WTC11 (cell line): ENCODE data around the gene ESR2. TPM values are rescaled to one million over a fixed set of nuclear protein-coding genes. Genes with fewer than 3 reads are reported as not detected.

Experiments used
- ATAC-seq: fragments of 200-7000 bp; cut with Tn5 transposase; 2 replicates; pipeline ENCODE4 v1.10.0; 2021; ENCODE audit warnings: mild to moderate bottlenecking, moderate library complexity
- CTCF ChIA-PET: fragments of 300-600 bp; sonication (Branson Sonifier 250); formaldehyde crosslinking; loops from one replicate; lab custom pipeline; 2021; ENCODE audit warnings: antibody characterized with exemption; lab: Charles Lee
- POLR2A ChIA-PET: fragments of 350-600 bp; sonication (Branson Sonifier 250); formaldehyde crosslinking; loops from one replicate; lab custom pipeline; 2021; ENCODE audit warnings: antibody characterized with exemption; lab: Charles Lee
- DNase-seq: peaks from one replicate; pipeline ENCODE4 v3.0.0; 2021; ENCODE audit warnings: low spot score
- H3K27ac Mint-ChIP-seq: 2 replicates; pipeline ENCODE4 v1.8.0; 2021; ENCODE audit warnings: mixed read lengths
- H3K27me3 Mint-ChIP-seq: 2 replicates; pipeline ENCODE4 v1.8.0; 2021; ENCODE audit warnings: low read depth, mild to moderate bottlenecking, moderate library complexity, mixed read lengths
- H3K36me3 Mint-ChIP-seq: 2 replicates; pipeline ENCODE4 v1.8.0; 2021; ENCODE audit warnings: mixed read lengths
- H3K4me1 Mint-ChIP-seq: 2 replicates; pipeline ENCODE4 v1.8.0; 2022; ENCODE audit warnings: mixed read lengths
- H3K4me3 Mint-ChIP-seq: 2 replicates; pipeline ENCODE4 v1.8.0; 2021; ENCODE audit warnings: mild to moderate bottlenecking, moderate library complexity, mixed read lengths
- H3K9me3 Mint-ChIP-seq: 2 replicates; pipeline ENCODE4 v1.8.0; 2021; ENCODE audit warnings: mixed read lengths
- E2F1 ChIP-seq: sonication (generic); formaldehyde crosslinking; IDR thresholded peaks from 2 replicates; pipeline ENCODE4 v1.8.0; 2022; ENCODE audit warnings: mild to moderate bottlenecking, missing genetic modification reagents
- ESRRA ChIP-seq: sonication (generic); formaldehyde crosslinking; IDR thresholded peaks from 2 replicates; pipeline ENCODE4 v1.8.1; 2022; ENCODE audit warnings: mild to moderate bottlenecking, missing genetic modification reagents, borderline replicate concordance
- FOXK1 ChIP-seq: sonication (generic); formaldehyde crosslinking; IDR thresholded peaks from 2 replicates; pipeline ENCODE4 v1.8.0; 2022; ENCODE audit warnings: mild to moderate bottlenecking, moderate library complexity, missing genetic modification reagents
- HMGA2 ChIP-seq: fragments of 250-450 bp; sonication (Bioruptor Pico); IDR thresholded peaks from 2 replicates; pipeline ENCODE4 v1.4.0; 2021; ENCODE audit warnings: mild to moderate bottlenecking, moderate library complexity
- HMGXB4 ChIP-seq: sonication (generic); formaldehyde crosslinking; IDR thresholded peaks from 2 replicates; pipeline ENCODE4 v1.8.1; 2023; ENCODE audit warnings: mild to moderate bottlenecking, moderate library complexity, missing genetic modification reagents
- NR3C1 ChIP-seq: sonication (generic); formaldehyde crosslinking; conservative IDR thresholded peaks from 2 replicates; pipeline ENCODE4 v1.8.1; 2023; ENCODE audit warnings: low read depth, mild to moderate bottlenecking, missing genetic modification reagents
- ZMAT4 ChIP-seq: fragments of 250-450 bp; sonication (Bioruptor Pico); IDR thresholded peaks from 2 replicates; pipeline ENCODE4 v1.9.0; 2021; ENCODE audit warnings: mild to moderate bottlenecking
- ZNF138 ChIP-seq: sonication (generic); formaldehyde crosslinking; conservative IDR thresholded peaks from 2 replicates; pipeline ENCODE4 v1.8.1; 2022; ENCODE audit warnings: mild to moderate bottlenecking, moderate library complexity, missing genetic modification reagents
- ZNF219 ChIP-seq: sonication (generic); formaldehyde crosslinking; IDR thresholded peaks from 2 replicates; pipeline ENCODE4 v1.8.0; 2023; ENCODE audit warnings: missing genetic modification reagents, mild to moderate bottlenecking, borderline replicate concordance
- total RNA-seq: library from RNA; stranded (reverse); gene quantifications from 3 replicates; pipeline ENCODE4 v1.2.3, GENCODE V29; 2021
- TF ChIP-seq, protein P1 (sequence below): sonication (generic); formaldehyde crosslinking; conservative IDR thresholded peaks from 2 replicates; pipeline ENCODE4 v1.8.1; 2023; ENCODE audit warnings: mild to moderate bottlenecking, low read depth, missing genetic modification reagents, moderate library complexity
- TF ChIP-seq, protein P2 (sequence below): sonication (generic); formaldehyde crosslinking; IDR thresholded peaks from 2 replicates; pipeline ENCODE4 v1.8.1; 2023; ENCODE audit warnings: mild to moderate bottlenecking, missing genetic modification reagents
- TF ChIP-seq, protein P3 (sequence below): sonication (generic); formaldehyde crosslinking; IDR thresholded peaks from 2 replicates; pipeline ENCODE4 v1.8.1; 2023; ENCODE audit warnings: mild to moderate bottlenecking, missing genetic modification reagents
- TF ChIP-seq, protein P4 (sequence below): sonication (generic); formaldehyde crosslinking; IDR thresholded peaks from 2 replicates; pipeline ENCODE4 v1.8.0; 2022; ENCODE audit warnings: mild to moderate bottlenecking, missing genetic modification reagents
- TF ChIP-seq, protein P5 (sequence below): fragments of 250-450 bp; sonication (Bioruptor Pico); IDR thresholded peaks from 2 replicates; pipeline ENCODE4 v1.8.0; 2021; ENCODE audit warnings: mild to moderate bottlenecking

Gene ESR2
- total RNA-seq, 1 experiment from 2014 or later: 0.50 TPM

- TF ChIP-seq, protein P1, sequence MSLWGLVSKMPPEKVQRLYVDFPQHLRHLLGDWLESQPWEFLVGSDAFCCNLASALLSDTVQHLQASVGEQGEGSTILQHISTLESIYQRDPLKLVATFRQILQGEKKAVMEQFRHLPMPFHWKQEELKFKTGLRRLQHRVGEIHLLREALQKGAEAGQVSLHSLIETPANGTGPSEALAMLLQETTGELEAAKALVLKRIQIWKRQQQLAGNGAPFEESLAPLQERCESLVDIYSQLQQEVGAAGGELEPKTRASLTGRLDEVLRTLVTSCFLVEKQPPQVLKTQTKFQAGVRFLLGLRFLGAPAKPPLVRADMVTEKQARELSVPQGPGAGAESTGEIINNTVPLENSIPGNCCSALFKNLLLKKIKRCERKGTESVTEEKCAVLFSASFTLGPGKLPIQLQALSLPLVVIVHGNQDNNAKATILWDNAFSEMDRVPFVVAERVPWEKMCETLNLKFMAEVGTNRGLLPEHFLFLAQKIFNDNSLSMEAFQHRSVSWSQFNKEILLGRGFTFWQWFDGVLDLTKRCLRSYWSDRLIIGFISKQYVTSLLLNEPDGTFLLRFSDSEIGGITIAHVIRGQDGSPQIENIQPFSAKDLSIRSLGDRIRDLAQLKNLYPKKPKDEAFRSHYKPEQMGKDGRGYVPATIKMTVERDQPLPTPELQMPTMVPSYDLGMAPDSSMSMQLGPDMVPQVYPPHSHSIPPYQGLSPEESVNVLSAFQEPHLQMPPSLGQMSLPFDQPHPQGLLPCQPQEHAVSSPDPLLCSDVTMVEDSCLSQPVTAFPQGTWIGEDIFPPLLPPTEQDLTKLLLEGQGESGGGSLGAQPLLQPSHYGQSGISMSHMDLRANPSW (CRISPR knock-in tag): no peak
- TF ChIP-seq, protein P2, sequence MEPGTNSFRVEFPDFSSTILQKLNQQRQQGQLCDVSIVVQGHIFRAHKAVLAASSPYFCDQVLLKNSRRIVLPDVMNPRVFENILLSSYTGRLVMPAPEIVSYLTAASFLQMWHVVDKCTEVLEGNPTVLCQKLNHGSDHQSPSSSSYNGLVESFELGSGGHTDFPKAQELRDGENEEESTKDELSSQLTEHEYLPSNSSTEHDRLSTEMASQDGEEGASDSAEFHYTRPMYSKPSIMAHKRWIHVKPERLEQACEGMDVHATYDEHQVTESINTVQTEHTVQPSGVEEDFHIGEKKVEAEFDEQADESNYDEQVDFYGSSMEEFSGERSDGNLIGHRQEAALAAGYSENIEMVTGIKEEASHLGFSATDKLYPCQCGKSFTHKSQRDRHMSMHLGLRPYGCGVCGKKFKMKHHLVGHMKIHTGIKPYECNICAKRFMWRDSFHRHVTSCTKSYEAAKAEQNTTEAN: no peak
These were observed 35.0 kb upstream of the ESR2 start (continued) for GRCh38 chr14:64329149-64329548.

GRCh38 chr14:64326502-64326901, 32.3 kb upstream of the ESR2 start:
- Mint-ChIP-seq H3K4me3 (no peak overlapping the region), H3K36me3 (no peaks in the 10 kb centered on the region), H3K27me3 (no peaks in the 10 kb centered on the region), H3K27ac (no peak overlapping the region), H3K9me3 (peaks cover 10% of the 10 kb centered on the region), H3K4me1 (peaks cover 8% of the 10 kb centered on the region)
- DNase-seq (no peak), ATAC-seq (no peak)
- ChIA-PET CTCF (no interaction called here), POLR2A (no interaction called here)
- TF ChIP-seq, protein P3, sequence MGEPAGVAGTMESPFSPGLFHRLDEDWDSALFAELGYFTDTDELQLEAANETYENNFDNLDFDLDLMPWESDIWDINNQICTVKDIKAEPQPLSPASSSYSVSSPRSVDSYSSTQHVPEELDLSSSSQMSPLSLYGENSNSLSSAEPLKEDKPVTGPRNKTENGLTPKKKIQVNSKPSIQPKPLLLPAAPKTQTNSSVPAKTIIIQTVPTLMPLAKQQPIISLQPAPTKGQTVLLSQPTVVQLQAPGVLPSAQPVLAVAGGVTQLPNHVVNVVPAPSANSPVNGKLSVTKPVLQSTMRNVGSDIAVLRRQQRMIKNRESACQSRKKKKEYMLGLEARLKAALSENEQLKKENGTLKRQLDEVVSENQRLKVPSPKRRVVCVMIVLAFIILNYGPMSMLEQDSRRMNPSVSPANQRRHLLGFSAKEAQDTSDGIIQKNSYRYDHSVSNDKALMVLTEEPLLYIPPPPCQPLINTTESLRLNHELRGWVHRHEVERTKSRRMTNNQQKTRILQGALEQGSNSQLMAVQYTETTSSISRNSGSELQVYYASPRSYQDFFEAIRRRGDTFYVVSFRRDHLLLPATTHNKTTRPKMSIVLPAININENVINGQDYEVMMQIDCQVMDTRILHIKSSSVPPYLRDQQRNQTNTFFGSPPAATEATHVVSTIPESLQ: no peak
- TF ChIP-seq, protein P4, sequence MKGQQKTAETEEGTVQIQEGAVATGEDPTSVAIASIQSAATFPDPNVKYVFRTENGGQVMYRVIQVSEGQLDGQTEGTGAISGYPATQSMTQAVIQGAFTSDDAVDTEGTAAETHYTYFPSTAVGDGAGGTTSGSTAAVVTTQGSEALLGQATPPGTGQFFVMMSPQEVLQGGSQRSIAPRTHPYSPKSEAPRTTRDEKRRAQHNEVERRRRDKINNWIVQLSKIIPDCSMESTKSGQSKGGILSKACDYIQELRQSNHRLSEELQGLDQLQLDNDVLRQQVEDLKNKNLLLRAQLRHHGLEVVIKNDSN (CRISPR knock-in tag): no peak
- TF ChIP-seq NR3C1 (CRISPR knock-in tag) (no peak), HMGA2 (no peak)

DNA sequence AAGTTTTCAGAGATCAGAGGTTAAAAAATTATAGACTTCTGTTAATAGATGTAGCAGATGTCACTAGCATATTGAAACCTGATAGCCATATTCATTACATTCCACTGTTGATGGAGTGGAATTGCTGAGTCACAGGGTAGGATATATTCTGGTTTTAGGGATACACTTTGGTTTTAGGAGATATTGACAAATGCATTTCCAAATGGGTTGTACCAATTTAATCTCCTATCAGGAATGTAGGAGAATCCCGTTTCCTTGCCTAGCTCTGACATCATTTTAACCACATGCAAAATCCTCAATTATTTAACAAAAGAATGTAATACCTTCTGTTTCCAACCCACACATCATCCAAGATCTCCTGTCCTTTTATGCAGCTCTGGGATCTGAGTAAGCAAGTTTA, 30.7 kb upstream of the ESR2 start:
- no peak for TF ChIP-seq ZNF219
- TF ChIP-seq ZMAT4 (CRISPR knock-in tag): no peak
- no peak for TF ChIP-seq FOXK1 (CRISPR knock-in tag)
- no peak for TF ChIP-seq HMGXB4 (CRISPR knock-in tag)
- TF ChIP-seq ESRRA (CRISPR knock-in tag): no peak
- TF ChIP-seq, protein P5, sequence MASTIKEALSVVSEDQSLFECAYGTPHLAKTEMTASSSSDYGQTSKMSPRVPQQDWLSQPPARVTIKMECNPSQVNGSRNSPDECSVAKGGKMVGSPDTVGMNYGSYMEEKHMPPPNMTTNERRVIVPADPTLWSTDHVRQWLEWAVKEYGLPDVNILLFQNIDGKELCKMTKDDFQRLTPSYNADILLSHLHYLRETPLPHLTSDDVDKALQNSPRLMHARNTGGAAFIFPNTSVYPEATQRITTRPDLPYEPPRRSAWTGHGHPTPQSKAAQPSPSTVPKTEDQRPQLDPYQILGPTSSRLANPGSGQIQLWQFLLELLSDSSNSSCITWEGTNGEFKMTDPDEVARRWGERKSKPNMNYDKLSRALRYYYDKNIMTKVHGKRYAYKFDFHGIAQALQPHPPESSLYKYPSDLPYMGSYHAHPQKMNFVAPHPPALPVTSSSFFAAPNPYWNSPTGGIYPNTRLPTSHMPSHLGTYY: no peak
- no peak for TF ChIP-seq E2F1 (CRISPR knock-in tag)
- no peak for TF ChIP-seq ZNF138 (CRISPR knock-in tag)
- DNase-seq: no peak
- ChIA-PET POLR2A (no interaction called here), CTCF (no interaction called here)
- H3K9me3 Mint-ChIP-seq: peaks cover 10% of the 10 kb centered on the region
- no peak for ATAC-seq
- peaks cover 8% of the 10 kb centered on the region for H3K4me1 Mint-ChIP-seq
- H3K4me3 Mint-ChIP-seq: no peak overlapping the region
- no peaks in the 10 kb centered on the region for H3K36me3 Mint-ChIP-seq
- no peaks in the 10 kb centered on the region for H3K27me3 Mint-ChIP-seq
- no peak overlapping the region for H3K27ac Mint-ChIP-seq
